Stimulated activated CD4-positive, alpha-beta T cell treated with anti-CD3 and anti-CD28 coated beads, Interleukin-1b, Interleukin-23, amount 100 ng/mL, for 1 hour (primary cell): ENCODE data around the gene HRK.
"Not testable (repeated sequence)": the region's sequence is repeated elsewhere in the genome, so short reads cannot be mapped to it uniquely, and the experiment has no call there.

ENCODE experiments used
- DNase-seq, 2 donors: peaks; one replicate each; pipeline ENCODE4 v3.0.0-alpha.2; 2020; ENCODE audit warnings: low read depth in 2 of 2

HRK gene

DNA sequence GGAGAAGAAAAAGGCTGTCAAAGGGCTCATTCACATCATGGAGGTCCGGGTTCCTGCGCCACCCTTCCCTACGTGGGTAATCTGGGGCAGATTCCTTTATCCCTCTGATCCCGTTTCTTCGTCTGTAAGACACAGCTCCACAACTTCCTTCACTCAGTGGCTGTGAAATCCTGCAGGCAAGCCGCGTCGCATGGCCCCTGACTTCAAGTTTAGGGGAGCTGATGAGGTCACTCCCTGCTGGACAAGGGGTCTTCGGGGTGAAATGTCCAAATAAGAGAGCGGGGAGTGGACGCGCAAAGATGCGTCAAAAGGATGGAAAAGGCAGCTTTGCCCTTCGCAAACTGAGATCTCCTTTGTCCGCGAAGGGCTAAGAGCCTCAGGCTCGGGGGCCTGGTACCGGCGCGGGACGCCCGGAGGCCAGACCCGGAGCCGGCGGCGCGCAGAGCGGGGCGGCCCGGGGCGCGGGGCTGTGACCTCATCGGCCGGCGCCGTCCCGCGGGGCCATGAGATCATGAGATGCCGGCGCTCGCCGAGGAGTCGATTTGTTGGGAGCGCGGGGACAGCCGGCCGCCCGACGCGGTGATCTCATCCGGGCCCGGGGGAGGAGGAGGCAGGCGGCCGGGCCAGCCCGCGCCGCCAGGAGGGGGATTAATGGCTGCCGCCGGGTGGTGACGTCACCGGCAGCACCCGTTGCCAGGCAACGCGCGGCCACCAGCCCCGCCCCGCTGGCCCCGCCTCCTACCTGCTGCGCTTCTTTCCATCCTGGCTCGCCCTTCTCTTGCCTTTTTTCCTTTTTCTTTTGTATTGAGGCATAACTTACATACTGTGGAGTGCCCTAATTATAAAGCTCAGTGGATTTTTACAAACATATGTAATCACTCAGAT, 62.1 kb downstream of the HRK start:
- DNase-seq, result peak; percentile 73 to 85

GRCh38 chr12:116818341-116818856, 62.8 kb downstream of the HRK start:
- DNase-seq, result no peak

GRCh38 chr12:116814766-116815165, 66.5 kb downstream of the HRK start:
- DNase-seq, result not testable (repeated sequence)

GRCh38 chr12:116813271-116814041, 67.8 kb downstream of the HRK start:
- no peak for DNase-seq

- no peak for DNase-seq
Observed at GRCh38 chr12:116812238-116812637, 69.0 kb downstream of the HRK start.

GRCh38 chr12:116808113-116809105, 72.8 kb downstream of the HRK start:
- DNase-seq, result no peak

GRCh38 chr12:116807546-116807945, 73.7 kb downstream of the HRK start:
- no peak for DNase-seq

GRCh38 chr12:116806845-116807440, 74.3 kb downstream of the HRK start:
- no peak for DNase-seq
